Fibroblast of skin of left biceps (primary cell): Measurements from ENCODE around the gene ARSB.
A peak's percentile ranks its signal among the peaks of the same experiment; 100 is the strongest.
"Not testable (repeated sequence)": the region's sequence is repeated elsewhere in the genome, so short reads cannot be mapped to it uniquely, and the experiment has no call there.

Experiments
- DNase-seq, 2 experiments: peaks; one replicate each; pipeline ENCODE4 v3.0.0-alpha.2; 2013; ENCODE audit warnings: low read depth in 2 of 2

ARSB gene

GRCh38 chr5:78751872-78752271 is 233.2 kb downstream of the ARSB start:
- no peak for DNase-seq

GRCh38 chr5:78750281-78750680 is 234.8 kb downstream of the ARSB start:
- no peak for DNase-seq

- peak; percentile 54 to 60 for DNase-seq
These were observed 237.3 kb downstream of the ARSB start for GRCh38 chr5:78747705-78748359.

- no peak for DNase-seq
These were observed 238.1 kb downstream of the ARSB start for GRCh38 chr5:78747055-78747454.

GRCh38 chr5:78746021-78746770 is 238.9 kb downstream of the ARSB start:
- no peak for DNase-seq

GRCh38 chr5:78744951-78745534 is 240.1 kb downstream of the ARSB start:
- DNase-seq = no peak

GRCh38 chr5:78741019-78741418 is 244.1 kb downstream of the ARSB start:
- DNase-seq = no peak

GRCh38 chr5:78738693-78739300 is 246.3 kb downstream of the ARSB start:
- DNase-seq = no peak

- DNase-seq = no peak
These were observed 247.0 kb downstream of the ARSB start for GRCh38 chr5:78738104-78738503.

GRCh38 chr5:78735834-78736463 is 249.2 kb downstream of the ARSB start:
- DNase-seq = no peak

GRCh38 chr5:78734950-78735349 is 250.2 kb downstream of the ARSB start:
- DNase-seq = no peak

GRCh38 chr5:78734094-78734845 is 250.8 kb downstream of the ARSB start:
- no peak for DNase-seq

GRCh38 chr5:78732721-78733120 is 252.4 kb downstream of the ARSB start:
- DNase-seq = not testable (repeated sequence)

GRCh38 chr5:78731884-78732283 is 253.2 kb downstream of the ARSB start:
- DNase-seq = no peak

GRCh38 chr5:78730300-78731094 is 254.6 kb downstream of the ARSB start:
- DNase-seq = no peak

GRCh38 chr5:78727786-78728761 is 257.0 kb downstream of the ARSB start:
- DNase-seq = no peak
